HG03354 (cell line): ENCODE measurements around the gene MARCHF3.
"Not testable (repeated sequence)": the region's sequence is repeated elsewhere in the genome, so short reads cannot be mapped to it uniquely, and the experiment has no call there.

ENCODE experiments used
- ATAC-seq: cut with Tn5 transposase; IDR thresholded peaks from one replicate; pipeline ENCODE4 v1.9.1; 2021; ENCODE audit warnings: mild to moderate bottlenecking; ENCODE audit not compliant: unreplicated experiment, poor library complexity, severe bottlenecking

MARCHF3 gene

DNA sequence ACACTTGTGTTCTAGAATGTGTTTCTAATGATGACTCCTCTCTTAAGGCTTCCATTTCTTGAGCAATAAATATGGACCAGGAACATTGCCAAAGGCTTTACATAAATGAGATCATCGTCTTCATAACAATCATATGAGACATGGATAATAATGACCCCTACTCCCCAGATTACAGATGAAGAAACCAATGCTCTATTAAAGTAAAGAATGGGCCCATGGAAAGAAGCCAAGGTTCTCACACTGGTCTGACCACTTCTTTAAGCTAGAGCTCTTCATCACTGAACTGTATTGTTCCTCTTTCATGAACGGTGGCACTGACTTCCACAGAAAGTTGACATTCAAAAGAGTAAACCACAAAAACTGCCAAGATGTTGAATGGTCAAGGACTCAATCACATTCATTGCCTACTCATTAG lies 65.3 kb downstream of the MARCHF3 start:
- ATAC-seq = no peak

DNA sequence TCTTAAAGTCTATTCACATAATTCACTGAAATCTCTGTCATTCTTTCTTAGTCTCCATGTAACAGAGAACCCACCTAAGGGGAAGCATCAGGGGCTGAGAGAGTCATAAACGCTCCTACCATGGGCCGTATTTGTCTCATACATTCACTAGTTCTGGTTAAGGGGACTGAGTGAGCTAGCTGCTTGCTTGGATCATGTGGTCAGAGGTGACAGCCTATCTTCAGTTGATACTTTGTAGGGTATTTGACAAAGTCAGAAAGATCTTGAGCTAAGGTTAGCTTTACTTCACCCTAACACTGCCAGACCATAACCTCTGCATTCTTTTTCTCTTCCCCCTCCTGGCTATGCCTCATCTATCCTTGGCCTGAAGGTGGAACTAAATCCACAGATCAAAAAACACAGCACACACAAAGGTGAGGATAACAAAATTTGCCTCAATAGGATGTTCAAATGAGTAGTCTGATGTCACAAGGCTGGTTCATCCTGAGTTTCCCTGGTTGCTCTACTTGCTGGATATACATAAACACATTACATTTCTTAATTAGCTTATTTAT lies 66.5 kb downstream of the MARCHF3 start:
- ATAC-seq = no peak

DNA sequence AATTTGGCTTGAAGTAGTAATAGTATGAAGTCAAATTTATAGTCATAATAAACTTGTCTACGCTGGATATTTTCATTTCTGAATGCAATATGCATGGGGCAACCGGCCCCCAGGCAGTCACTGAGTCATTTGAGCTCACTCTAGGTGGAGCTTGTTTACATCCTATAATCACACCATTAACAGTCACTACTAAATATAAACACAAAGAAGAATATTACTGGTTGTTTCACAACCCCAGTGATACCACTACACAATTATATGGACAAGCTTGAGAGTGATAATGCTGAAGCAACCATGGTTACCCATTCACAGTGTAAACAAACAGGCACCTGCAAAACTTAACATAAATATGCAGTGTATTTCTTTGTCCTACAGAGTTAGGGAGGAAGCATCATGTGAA lies 68.7 kb downstream of the MARCHF3 start:
- ATAC-seq = peak; percentile 88

DNA sequence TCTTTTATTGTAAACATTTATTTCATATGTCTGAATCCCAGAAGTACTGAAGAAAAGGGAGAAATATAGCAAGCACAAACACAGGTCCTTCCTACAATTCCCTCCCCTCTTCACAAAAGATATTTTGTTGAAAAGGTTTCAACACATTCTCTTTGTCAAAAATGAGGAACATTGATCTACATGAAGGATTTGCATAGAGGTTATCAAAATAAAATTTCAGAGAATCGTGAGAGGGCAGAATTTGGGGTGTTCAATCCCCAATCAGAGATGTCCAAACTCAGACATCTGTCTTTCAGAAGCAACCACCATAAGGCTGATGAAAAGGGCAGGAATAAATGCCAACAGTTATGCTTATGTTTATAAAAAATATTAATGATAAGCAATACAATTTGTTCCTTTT lies 69.2 kb downstream of the MARCHF3 start:
- no peak for ATAC-seq

DNA sequence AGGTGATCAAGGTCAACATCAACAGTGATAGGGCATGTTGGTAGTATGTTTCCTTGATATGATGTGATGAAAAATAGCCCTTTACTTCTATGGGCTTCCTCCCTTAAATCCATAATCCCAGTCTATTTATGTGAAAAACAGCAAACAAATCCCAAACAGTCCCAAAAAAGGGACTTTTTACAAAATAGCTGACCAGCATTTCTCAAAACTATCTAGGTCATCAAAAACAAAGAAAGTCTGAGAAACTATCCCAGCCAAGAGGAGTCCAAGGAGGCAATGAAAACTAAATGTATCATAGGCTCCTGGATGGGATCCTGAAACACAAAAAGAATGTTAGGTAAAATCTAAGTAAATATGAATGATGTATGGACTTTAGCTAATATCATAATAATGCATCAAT lies 71.2 kb downstream of the MARCHF3 start:
- ATAC-seq = no peak

DNA sequence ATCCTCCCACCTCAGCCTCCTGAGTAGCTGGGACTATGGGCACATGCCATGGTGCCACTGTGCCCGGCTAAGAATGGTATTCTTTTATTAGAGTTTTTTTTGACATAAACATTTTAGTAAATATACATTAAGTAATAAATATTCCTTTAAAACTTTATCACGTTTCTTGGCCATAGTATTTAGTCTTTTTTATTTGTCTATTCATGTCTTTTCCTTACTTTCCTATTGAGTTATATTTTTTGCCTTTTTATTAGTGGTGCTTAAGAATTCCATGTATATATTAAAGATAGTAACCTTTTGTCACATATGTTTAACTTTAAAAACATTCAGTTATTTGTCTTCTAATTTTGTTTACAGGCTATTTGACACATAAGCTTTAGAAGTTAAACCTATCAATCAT lies 73.4 kb downstream of the MARCHF3 start:
- ATAC-seq = no peak

DNA sequence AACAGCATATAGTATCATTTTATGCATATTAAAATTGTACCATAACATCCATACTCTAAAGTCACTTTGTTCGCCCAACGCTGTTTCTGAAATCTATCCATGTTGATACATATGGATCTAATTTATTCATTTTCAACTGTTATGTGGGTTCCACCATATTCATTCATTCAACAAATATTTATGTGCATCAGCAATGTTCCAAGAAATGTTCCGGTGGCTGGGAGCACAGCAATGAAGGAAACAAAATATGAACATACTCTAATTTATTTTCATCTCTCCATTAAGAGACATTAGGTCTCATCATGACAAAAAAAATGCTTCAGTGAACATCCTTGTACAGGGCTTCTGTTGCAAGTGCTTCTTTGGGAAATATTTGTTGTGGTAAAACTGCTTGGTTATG lies 75.4 kb downstream of the MARCHF3 start:
- no peak for ATAC-seq

DNA sequence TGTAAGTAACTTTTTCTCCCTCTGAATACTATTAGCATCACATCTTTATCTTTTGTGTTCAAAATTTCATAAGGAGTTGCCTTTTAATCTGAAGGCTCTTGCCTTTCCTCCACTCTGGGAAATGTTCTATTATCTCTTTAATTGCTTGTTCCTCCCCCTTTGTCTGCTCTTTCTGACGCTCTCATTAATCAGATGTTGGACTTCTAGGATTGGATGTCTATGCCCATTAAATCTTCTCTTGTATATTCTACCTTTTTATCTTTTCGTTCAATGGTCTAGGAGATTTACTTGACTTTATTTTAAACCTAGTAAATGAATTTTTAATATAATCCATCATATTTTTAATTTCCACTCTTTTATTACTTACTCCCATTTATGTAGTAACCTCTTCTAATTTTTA lies 76.7 kb downstream of the MARCHF3 start:
- no peak for ATAC-seq

DNA sequence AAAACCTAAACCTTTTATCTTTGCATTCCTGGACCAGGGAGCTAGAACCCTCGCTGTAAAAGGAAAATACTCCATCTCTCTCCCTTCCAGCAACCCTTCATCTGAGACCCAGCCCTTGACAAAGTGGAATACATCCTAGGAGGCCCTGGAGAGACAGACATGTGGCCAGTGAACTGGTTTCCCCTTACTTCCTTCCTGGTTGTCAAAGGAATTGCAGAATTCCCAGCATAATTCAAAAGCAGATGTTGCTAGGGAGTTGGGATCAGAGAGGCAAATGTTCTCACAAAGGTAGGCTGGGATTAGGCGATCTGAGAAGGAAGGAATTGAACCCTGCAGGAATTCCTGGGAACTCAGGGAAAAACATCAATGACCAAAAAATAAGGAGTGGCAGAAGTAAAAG lies 80.9 kb downstream of the MARCHF3 start:
- no peak for ATAC-seq

DNA sequence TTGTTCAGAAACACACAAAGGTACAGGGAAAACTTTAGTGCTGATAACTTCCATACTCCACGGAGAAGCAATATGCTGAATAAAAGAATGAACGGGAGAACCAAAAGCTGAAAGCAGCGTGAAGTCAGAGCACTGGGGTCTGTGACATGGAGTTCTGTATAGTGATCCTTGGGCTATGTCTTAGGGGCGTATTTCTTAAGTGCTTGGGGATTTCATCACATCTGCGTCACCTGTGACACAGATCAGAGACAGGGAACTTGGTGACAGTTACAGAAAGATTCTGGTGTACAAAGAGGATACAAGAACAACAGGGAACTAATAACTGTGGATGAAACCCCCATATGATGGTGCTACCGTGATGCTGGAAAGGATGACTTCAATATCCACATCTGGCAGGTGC lies 81.9 kb downstream of the MARCHF3 start:
- no peak for ATAC-seq

DNA sequence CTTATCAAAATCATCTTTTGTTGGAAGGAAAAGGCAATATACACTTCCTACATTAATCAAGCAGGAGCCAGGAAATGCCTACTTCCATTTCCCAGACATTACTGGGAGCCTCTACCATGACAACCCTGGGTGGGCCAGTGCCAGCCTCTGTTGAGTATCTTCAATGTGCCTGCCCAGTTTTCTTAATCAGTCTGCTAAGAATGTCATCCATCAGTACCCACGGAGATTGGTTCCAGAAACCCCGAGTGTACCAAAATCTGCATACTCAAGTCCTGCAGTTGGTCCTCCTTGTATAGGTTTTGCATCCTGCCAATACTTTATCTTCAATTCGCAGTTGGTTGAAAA lies 82.4 kb downstream of the MARCHF3 start:
- ATAC-seq = peak; percentile 29

DNA sequence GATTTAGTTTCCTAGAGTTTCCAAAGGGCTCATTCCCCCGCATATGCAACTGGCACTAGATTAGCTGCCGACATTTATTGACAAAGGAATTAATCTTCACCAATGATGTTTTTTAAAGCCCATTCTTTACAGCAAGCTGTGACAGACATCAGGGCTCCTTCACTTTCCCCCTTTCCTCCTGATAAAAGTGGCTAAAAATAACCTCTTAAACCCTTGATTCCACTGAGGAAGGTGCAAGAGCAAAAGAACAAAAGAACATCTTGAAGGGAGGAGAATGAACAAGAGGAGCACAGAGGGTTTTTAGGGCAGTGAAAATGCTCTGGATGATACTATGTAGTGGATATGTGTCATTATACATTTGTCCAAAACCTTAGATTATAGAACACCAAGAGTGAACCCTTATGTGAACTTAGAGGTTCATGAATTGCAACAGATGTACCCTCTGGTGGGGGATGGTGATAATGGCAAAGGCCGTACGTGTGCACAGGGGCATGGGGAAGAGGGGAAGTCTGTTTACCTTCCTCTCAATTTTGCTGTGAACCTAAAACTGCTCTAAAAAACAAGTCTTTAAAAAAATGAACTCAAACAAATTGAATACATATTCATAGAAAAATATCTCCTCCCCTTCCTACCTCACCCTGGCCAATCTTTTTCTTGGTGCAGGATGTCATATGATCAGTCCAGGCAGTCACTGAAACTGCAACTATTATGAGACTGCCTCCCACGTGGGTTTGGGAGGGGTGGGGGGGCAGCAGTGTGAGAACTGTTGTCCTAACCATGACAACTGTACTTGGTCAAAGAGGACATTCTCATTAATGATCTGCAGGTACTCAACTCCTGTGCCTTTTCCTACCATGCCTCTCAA lies 83.0 kb downstream of the MARCHF3 start:
- ATAC-seq = peak; percentile 97

DNA sequence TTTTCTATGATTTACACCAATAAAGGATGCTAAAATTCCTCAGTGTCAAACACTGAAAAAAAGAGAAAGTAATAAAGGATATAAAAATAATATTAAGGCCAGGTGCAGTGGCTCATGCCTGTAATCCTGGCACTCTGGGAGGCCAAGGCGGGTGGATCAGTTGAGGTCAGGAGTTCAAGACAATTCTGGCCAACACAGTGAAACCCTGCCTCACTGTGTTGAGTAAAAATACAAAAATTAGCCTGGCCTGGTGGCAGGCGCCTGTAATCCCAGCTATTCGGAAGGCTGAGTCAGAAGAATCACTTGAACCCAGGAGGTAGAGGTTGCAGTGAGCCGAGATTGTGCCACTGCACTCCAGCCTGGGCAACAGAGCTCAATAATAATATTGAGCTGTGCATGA lies 87.5 kb downstream of the MARCHF3 start:
- ATAC-seq = not testable (repeated sequence)

DNA sequence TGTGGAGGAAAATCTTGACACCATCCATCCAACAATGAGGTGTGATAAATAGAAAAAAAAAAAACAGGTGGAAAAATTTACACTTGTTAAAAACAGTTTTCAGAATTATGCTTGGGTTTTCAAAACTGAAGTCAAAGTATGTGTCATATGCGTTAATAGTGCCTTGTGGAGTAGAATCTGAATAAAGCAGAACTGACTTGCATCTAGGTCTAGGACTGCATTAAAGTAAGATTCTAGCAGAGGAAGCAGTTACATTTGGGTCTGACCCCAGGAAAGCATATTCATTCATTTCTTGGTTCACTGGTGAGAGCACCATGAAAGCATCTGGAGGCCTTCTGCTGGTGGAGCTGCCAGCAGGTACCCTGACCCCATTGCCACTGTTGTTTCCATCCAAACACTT lies 89.0 kb downstream of the MARCHF3 start:
- no peak for ATAC-seq

DNA sequence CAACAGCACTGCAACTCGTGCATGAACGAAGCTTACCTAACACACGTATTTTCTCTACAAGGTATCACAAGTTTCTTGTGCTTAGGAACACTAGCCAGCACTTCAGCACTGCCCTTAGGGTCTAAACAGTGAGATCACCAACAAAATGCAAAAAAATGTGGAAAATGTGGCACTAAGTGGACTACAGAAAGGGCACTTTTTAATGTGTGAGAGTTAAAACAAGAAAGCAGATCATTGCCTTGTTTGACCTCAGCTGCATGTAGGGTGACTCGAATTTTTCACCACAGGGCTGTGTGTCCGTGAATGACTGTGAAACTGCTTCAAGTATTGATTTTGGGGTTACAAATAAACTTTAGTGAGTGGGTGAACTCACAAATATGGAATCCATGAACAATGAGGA lies 90.5 kb downstream of the MARCHF3 start:
- no peak for ATAC-seq

DNA sequence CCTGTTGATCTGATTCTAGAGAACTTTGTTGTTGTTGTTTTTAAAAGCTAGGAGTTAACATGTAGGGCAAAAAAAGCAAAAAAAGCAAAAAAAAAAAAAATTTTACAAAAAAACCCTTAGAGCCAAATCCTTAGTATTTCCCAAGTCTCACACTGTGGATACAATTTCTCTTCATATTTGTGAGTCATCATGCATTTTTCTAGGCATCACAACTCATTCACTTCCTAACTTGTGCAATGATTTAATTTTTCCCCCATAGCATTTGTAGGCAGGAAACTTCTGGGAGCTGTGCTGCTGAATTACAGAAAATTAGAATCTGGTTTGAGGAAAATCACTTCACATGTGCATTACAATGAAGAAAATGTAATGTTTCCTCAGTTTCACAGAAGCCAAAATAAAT lies 91.9 kb downstream of the MARCHF3 start:
- ATAC-seq = no peak

DNA sequence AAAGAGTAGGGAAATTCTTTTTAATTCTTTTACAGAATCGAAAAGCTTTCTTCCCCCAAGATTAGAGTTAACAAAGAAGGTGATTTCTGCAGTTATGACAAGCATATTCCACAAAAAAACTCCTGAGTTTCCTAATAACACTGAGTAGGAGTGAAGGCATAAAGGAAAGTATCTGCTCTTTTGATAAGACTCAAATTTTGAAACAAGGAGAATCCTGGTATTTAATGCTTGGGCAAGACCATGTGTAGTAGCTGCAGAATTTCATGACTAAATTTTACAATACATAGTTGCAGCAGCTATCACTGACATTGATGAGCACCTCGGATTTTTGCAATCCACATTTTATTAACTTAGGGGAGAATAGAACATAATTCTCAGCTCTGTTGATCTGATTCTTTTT lies 92.6 kb downstream of the MARCHF3 start:
- ATAC-seq = no peak

DNA sequence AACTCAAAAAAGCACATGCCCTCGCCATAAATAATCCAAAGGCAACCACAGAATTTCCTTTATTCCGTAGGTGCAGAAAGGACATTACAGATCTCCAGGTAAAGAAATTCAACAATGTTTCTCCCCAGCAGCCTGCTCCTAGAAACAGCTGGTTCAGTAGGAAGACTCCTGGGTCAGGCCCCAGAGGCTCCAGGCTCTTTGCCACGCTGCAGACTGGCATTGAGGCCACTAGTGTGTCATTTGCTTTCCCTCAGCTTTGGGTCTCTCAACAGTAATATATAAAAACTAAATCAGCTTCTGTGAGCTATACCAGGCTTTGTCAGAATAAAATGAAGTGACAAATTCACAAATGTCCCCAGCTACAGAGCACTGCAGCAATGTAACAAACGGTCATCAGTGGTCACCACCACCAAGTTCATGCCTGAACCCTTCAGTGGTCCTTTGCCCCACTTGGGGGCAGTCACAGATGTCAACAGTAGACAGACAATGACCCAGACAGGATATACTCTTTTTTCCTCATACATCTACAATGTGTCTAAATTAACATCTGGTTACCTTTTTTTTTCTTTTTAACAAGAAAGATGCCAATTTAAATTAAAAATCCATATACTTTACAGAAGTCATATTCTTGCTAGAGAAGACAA lies 93.5 kb downstream of the MARCHF3 start:
- ATAC-seq = no peak

DNA sequence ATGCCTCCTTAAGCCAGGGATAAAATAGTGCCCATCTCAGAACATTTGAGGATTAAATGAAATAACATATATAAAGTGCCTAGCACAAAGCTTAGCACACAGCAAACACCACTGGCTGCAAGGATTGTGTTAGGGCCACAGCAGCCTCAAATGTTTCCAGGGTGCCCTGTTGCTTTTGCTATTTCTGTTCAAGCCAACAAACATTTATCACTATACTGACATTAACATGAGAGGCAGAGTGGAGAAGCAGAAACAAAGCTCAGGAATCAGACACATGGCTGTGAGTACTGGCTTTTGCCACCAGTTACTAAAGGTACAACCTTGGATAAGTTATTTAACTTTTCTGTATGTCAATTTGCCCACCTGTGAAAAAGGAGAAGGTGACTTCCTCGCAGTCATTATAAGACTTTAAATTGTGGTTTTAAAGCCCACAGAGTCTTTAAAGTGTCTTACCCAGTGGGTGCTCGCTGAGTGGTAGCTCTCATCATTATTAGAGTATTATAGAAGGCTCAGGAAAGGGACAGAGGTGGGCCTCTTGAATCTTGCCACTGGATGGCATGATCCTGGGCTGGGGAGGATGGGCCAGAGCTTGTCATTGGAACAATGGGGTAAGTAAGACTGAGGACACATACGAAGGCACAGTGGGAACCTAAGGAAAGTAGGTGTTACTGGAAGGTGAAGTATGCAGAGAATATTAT lies 98.2 kb downstream of the MARCHF3 start:
- ATAC-seq = no peak

DNA sequence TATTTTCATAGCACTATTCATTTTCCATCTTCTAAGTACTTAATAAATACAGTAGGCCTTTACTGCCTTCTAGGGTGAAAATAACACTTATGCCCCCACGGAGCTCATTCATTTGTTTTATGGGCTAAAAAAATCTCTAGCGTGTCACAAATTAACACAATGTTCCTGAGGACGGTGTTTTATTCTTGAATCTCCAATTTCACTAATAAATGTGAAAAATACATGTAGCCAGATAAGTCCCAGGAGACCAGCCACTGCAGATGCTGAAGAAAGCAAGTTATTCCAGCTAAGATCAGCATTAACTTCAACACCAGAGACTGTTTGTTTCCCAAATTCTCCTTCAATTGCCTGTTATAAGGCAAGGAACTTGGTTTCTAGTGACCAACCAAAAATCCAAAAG lies 102.3 kb downstream of the MARCHF3 start:
- ATAC-seq = no peak

DNA sequence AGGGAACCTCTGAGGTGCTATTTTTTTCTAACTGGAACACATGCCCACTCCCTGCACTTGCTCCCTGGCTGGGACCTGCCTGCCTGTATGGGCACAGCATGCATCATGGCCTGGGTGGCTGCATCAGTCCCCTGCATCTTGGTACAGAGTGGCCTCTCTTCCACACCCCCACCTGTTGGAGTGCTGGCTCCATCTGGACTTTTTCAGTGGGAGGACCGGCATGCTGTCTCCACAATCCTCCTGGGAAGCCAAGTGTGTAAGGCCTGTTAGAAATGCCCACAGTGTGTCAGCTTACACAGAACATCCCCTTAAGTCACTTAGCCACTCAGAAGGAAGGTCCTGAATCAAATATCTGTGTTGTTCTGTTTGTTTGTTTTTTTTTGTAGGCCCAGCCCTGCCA lies 102.9 kb downstream of the MARCHF3 start:
- no peak for ATAC-seq
